NCI-H69 (cell line): ENCODE measurements around the gene ACTR1B.
"Not testable (repeated sequence)": the region's sequence is repeated elsewhere in the genome, so short reads cannot be mapped to it uniquely, and the experiment has no call there.

Experiments used
- DNase-seq: peaks from one replicate; lab custom pipeline; 2025; lab: John Stamatoyannopoulos, UW

Gene ACTR1B

GRCh38 chr2:97658691-97659157 lies 5.1 kb downstream of the ACTR1B start:
- DNase-seq: no peak

- DNase-seq: no peak
These were observed 5.7 kb downstream of the ACTR1B start for GRCh38 chr2:97657986-97658690.

GRCh38 chr2:97656905-97657587 lies 6.8 kb downstream of the ACTR1B start:
- no peak for DNase-seq

GRCh38 chr2:97656129-97656755 lies 7.6 kb downstream of the ACTR1B start:
- DNase-seq: no peak

GRCh38 chr2:97654791-97655190 lies 9.1 kb downstream of the ACTR1B start:
- no peak for DNase-seq

- DNase-seq: no peak
These were observed 9.5 kb downstream of the ACTR1B start for GRCh38 chr2:97654309-97654708.

GRCh38 chr2:97653874-97654273 lies 10.0 kb downstream of the ACTR1B start:
- DNase-seq: no peak

- no peak for DNase-seq
These were observed 10.4 kb downstream of the ACTR1B start for GRCh38 chr2:97653473-97653872.

- no peak for DNase-seq
These were observed 12.7 kb downstream of the ACTR1B start for GRCh38 chr2:97651114-97651513.

GRCh38 chr2:97646977-97647376 lies 16.9 kb downstream of the ACTR1B start:
- no peak for DNase-seq

- DNase-seq: peak; percentile 96
These were observed 17.9 kb downstream of the ACTR1B start, which contains the start of gene COX5B for GRCh38 chr2:97645695-97646629. Gene COX5B, plus strand, starts transcription at chr2:97646062. Its CDS starts 25 bp downstream, at chr2:97646087.

GRCh38 chr2:97645112-97645694 lies 18.6 kb downstream of the ACTR1B start:
- DNase-seq: peak; percentile 54

GRCh38 chr2:97644023-97644717 lies 19.7 kb downstream of the ACTR1B start:
- DNase-seq: no peak

- DNase-seq: not testable (repeated sequence)
These were observed 37.8 kb downstream of the ACTR1B start for GRCh38 chr2:97626049-97626430.

- peak; percentile 8 for DNase-seq
These were observed 38.3 kb downstream of the ACTR1B start for GRCh38 chr2:97625354-97626048.

- DNase-seq: not testable (repeated sequence)
These were observed 40.9 kb downstream of the ACTR1B start for GRCh38 chr2:97622976-97623375.

- DNase-seq: not testable (repeated sequence)
These were observed 43.4 kb downstream of the ACTR1B start for GRCh38 chr2:97620492-97620891.

GRCh38 chr2:97618939-97619827 lies 44.7 kb downstream of the ACTR1B start:
- not testable (repeated sequence) for DNase-seq

- no peak for DNase-seq
These were observed 45.9 kb downstream of the ACTR1B start for GRCh38 chr2:97617911-97618310.
